ENCODE measurements around the gene PSMG3.

DNA sequence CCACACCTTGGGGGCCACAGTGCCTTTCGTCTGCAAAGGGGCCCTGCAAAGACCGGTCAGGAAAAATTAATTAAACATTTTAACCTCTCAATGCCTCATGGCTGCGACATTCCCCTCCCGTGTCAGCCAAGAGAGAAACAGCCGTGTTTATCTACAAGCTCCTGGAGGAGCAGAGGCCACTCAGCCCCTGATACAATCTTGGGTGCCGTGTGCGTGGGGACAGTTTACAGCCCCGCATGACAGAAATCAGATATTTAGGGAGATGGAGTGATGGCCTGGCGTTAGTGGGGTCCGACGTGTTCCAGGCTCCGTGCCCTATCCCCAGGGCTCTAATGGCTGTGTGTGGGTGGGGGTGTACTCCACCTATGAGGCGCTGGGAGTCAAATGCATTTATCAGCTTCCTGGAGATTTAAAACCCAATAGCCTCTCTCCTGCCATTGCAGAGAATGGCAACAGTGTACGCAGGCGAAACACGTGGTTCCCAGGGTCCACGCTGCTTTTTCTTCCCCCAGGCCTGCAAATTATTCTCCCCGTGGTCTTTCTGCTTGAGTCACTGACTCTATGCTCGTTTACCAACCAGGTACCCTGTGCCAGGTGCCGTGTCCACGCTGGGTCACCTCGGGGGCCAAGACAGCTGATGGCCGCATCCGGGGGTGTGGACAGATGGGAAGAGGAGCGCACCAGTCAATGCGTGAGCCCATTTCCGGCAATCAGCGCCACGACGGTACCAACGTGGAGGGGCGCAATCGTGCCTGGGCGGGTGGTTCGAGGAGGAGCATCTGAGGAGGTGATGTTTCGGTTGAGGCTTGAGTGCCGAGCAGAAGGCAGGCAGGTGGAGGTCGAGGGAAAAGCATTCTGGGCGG is 26.6 kb upstream of the PSMG3 start:
- TF ChIP-seq, protein P1, sequence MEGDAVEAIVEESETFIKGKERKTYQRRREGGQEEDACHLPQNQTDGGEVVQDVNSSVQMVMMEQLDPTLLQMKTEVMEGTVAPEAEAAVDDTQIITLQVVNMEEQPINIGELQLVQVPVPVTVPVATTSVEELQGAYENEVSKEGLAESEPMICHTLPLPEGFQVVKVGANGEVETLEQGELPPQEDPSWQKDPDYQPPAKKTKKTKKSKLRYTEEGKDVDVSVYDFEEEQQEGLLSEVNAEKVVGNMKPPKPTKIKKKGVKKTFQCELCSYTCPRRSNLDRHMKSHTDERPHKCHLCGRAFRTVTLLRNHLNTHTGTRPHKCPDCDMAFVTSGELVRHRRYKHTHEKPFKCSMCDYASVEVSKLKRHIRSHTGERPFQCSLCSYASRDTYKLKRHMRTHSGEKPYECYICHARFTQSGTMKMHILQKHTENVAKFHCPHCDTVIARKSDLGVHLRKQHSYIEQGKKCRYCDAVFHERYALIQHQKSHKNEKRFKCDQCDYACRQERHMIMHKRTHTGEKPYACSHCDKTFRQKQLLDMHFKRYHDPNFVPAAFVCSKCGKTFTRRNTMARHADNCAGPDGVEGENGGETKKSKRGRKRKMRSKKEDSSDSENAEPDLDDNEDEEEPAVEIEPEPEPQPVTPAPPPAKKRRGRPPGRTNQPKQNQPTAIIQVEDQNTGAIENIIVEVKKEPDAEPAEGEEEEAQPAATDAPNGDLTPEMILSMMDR (IDR thresholded peaks at IDR 0.05): no peak
- no peak for TF ChIP-seq POLR2A (IDR thresholded peaks at IDR 0.05)
